Left ventricle myocardium superior (tissue), 1 donor: ENCODE results near the gene KRT73. TPM values are rescaled to one million over a fixed set of nuclear protein-coding genes. Genes with fewer than 3 reads are reported as not detected.

Experiments
- ATAC-seq: fragments of 200-7000 bp; cut with Tn5 transposase; one replicate; pipeline ENCODE4 v1.9.1; 2020; ENCODE audit warnings: mild to moderate bottlenecking, moderate library complexity
- DNase-seq: peaks from one replicate; pipeline ENCODE4 v3.0.0-alpha.2; 2020
- intact Hi-C: fragments of 100-400 bp; cut with micrococcal nuclease; formaldehyde crosslinking; loops from one replicate; pipeline ENCODE4 v1.11.0; 2022
- total RNA-seq: library from RNA; stranded (reverse); fragmentation: NEBNext Ultra II Directional; extraction: Animal tissue kit (Norgen Biotek cat#: 25700); gene quantifications from one replicate; pipeline ENCODE4 v1.2.1, GENCODE V29; 2021
- donor health status: DM: no; HTN: yes; CAD: no; lungs with severe emphysema.

The KRT73 gene
- total RNA-seq, 1 donor from 2014 or later: not detected

DNA sequence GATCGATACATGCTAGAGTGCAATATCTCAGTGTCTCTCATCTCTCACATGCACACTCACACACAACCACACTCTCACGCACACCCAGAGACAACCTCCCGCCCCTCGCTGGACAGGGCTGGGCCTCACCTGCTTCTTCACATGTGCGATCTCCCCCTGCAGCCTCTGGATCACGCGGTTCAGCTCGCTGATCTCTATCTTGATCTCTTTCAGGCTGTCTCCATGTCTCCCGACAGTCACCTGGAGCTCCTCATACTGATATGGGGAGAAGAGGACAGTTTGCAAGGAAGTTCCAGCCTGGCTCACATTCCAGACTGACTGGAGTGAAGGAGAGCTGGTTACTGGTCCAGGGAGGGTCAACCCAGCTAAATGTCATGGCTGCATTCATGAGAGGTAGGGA, 29.2 kb upstream of the KRT73 start:
- DNase-seq (no peak), ATAC-seq (no peak)
- intact Hi-C loops: no loop called here

GRCh38 chr12:52646613-52647012, 28.3 kb upstream of the KRT73 start:
- ATAC-seq: no peak
- intact Hi-C loops: no loop called here
- DNase-seq: no peak

DNA sequence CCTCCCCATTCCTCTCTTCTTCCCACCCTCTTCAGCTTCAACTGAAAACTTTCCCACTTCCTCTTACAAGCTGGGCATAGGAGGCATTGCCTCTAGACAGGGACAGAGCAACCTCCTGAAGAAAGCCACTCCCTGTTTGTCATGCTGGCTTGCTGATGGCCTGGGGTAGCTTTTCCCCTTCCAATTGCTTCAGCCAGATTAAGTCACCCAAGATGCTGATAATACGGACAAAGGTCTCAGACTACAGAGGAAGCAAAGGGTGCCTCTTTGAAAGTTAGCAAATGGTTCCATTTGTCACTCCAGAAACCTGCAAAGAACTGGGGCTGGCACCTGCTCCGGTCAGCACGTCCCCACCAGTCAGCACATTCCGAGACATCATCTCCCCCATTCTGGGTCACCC, 27.6 kb upstream of the KRT73 start:
- intact Hi-C loops: no loop called here
- DNase-seq: no peak
- no peak for ATAC-seq

GRCh38 chr12:52645120-52645761, 26.9 kb upstream of the KRT73 start:
- ATAC-seq: no peak
- DNase-seq: no peak
- intact Hi-C loops: no loop called here

DNA sequence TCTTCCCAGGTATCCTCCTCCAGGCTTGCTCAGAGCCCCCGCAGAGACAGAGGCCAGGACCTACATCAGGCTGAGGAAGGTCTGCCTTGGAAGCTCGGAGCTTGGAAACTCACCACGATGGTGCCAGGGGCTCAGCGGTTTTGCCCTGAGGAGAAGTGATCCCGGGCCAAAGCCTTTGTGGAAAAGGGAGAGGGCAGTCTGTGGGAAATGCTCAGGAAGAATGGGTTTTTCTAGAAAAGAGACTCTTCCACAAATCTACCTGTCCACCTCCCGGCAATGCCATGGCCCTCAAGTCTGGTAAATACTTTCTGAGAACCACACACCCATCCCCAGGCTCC, 25.7 kb upstream of the KRT73 start:
- intact Hi-C loops: no loop called here
- no peak for DNase-seq
- no peak for ATAC-seq

DNA sequence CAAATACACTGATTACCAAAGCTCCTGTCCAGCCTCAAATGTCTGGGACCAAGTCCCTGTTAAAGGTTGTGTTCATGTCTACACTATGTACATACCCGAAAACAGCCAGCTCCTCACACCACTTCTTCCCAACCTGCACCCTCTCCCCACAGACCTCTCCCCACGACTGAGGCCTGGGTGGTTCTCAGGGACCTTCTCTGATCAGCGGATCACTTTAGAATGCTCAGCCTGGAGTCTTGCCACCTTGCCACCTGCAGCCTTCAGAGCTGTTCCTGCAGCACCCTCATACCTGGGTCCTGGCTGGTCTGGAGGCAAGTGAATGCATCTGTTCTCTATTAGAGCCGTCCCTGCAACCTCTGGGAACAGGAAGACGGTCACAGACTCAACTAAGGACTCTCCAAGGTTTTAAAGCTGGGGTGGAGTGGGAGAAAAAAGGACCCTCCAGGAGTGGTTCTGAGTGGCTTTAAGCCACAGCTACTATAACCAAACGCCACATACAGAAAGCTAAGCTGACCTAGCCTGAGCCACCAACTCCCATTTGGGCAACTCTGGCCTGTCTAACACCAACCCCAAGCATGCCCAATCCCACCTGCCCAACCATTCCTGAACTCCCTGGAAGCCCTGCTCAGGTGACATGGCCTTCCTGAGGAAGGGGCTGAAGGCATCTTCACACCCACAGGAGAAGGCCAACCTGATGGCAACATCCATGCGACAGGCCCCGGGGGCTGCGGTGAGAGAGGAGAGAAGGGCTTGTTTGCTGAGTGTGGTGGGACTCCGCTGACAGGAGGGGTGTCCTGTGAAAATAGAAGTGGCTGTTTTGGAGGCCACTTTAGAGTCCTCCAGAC, 25.1 kb upstream of the KRT73 start:
- DNase-seq: no peak
- intact Hi-C loops: no loop called here
- no peak for ATAC-seq

DNA sequence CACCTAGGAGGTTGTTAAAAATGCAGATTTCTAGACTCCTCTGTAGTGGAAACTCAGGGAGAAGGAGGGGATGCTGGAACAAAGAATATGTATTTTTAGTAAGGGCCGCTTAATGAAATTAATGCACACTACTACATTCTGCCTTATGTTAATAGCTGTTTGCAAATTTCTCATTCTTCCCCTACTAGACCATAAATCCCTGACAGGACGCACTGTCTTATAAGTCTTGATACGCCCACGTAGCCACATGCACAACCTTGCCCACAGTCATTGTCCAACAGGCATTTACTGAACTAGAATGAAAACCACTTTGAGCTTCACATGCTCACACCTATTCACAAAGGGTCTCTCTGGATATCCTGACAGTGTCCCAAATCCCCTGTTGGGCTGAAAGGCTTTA, 23.1 kb upstream of the KRT73 start:
- ATAC-seq (no peak), DNase-seq (no peak)
- intact Hi-C loops: no loop called here

DNA sequence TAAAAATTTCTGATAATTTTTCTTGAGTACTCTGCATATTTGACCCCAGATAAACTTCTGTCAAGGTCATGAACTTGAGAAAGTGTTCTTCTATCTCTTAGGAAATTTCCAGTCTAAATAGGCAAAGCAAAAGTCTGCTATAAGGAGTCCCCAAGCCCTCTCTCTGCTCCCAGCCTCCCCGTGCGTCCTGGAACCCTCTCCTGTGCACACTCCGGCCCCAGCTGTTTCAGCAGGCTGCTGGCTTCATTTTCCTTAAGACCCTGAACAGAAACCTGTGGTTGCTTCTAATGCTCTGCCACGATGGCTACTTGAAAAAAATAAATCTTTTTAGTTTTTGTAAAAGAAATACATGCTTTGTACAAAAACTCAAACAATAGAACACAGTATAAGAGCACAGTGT, 18.9 kb upstream of the KRT73 start:
- ATAC-seq: no peak
- intact Hi-C loops: no loop called here
- DNase-seq: no peak

GRCh38 chr12:52636592-52637258, 18.4 kb upstream of the KRT73 start:
- intact Hi-C loops: no loop called here
- DNase-seq (no peak), ATAC-seq (no peak)

GRCh38 chr12:52636189-52636588, 17.8 kb upstream of the KRT73 start:
- ATAC-seq (no peak), DNase-seq (no peak)
- intact Hi-C loops: no loop called here

GRCh38 chr12:52634266-52635056, 16.1 kb upstream of the KRT73 start:
- DNase-seq (peak; percentile 90), ATAC-seq (peak; percentile 99)
- intact Hi-C loops: no loop called here

GRCh38 chr12:52633383-52633782, 15.0 kb upstream of the KRT73 start:
- DNase-seq: no peak
- ATAC-seq: no peak
- intact Hi-C loops: no loop called here

GRCh38 chr12:52632656-52633055, 14.3 kb upstream of the KRT73 start:
- ATAC-seq (no peak), DNase-seq (no peak)
- intact Hi-C loops: no loop called here

DNA sequence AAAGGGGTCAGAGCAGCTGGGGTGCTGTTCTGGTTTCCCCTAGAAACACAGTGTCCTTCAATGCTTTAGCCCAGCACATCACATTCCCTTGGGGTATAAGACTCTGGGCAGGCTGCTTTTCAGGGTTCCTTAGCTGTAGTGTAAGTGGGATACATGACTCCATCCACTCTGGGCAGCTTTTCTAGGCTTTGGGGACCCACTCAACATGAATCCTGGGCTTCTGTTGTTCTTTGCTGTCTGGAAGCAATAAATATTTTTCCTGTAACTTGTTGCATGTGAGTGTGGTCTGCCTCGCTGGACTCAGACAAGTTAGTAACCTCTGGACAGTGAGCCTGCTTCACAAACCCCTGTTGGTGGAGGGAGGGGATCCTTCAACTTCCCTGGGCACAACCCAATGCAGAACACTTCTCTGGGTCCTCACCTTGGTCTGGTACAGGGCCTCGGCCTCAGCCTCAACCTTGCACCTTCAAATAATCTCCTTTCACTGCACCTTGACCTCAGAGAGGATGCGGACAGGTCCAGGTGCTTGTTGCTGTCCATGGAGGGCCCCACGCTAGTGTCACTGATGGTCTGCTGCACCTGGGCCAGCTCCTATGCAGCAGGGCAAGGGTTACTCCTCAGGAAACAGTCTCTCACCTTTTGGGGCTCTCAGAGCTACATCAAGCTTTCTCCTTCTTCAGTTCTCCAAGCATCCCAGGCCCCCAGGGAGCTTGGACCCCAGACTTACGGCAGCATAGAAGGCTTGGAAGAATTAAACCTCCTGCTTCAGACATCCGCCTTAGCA, 13.5 kb upstream of the KRT73 start:
- no peak for DNase-seq
- intact Hi-C loops: no loop called here
- ATAC-seq: no peak

GRCh38 chr12:52631264-52631663, 12.9 kb upstream of the KRT73 start:
- DNase-seq: no peak
- intact Hi-C loops: no loop called here

GRCh38 chr12:52630599-52631200, 12.3 kb upstream of the KRT73 start:
- intact Hi-C loops: no loop called here
- ATAC-seq (no peak), DNase-seq (no peak)

More at GRCh38 chr12:52631264-52631663, 12.9 kb upstream of the KRT73 start:
- ATAC-seq: no peak

GRCh38 chr12:52630008-52630500, 11.7 kb upstream of the KRT73 start:
- DNase-seq (no peak), ATAC-seq (no peak)
- intact Hi-C loops: no loop called here

GRCh38 chr12:52629281-52630007, 11.1 kb upstream of the KRT73 start:
- ATAC-seq (no peak), DNase-seq (no peak)
- intact Hi-C loops: no loop called here
